ENCODE measurements around the gene DMAC2.
"Not testable (repeated sequence)": the region's sequence is repeated elsewhere in the genome, so short reads cannot be mapped to it uniquely, and the experiment has no call there.

Gene DMAC2

GRCh38 chr19:41408846-41409245, 30.9 kb downstream of the DMAC2 start:
- not testable (repeated sequence) for H3K4me3 ChIP-seq (ENCODE audit: low read depth, low read length); H3K36me3 ChIP-seq (ENCODE audit: control insufficient read depth, insufficient read depth, low read length); H3K27me3 ChIP-seq (ENCODE audit: control insufficient read depth, insufficient read depth, low read length); H3K4me1 ChIP-seq (ENCODE audit: control insufficient read depth, insufficient read depth, low read length); H3K9ac ChIP-seq (ENCODE audit: low read depth, low read length); H3K9me3 ChIP-seq (ENCODE audit: control insufficient read depth, insufficient read depth, low read length); H3K27ac ChIP-seq (ENCODE audit: low read depth, low read length)

GRCh38 chr19:41408256-41408655, 31.5 kb downstream of the DMAC2 start:
- 0 out of 2 replicates have a peak, but pooled peaks cover 5% of the 10 kb centered on the region for H3K4me1 ChIP-seq (ENCODE audit: control insufficient read depth, insufficient read depth, low read length)
- no peaks in the 10 kb centered on the region for H3K27me3 ChIP-seq (ENCODE audit: control insufficient read depth, insufficient read depth, low read length)
- no peak overlapping the region for H3K27ac ChIP-seq (ENCODE audit: low read depth, low read length)
- H3K4me3 ChIP-seq (ENCODE audit: low read depth, low read length): no peak overlapping the region
- H3K9ac ChIP-seq (ENCODE audit: low read depth, low read length): no peak overlapping the region
- no peaks in the 10 kb centered on the region for H3K9me3 ChIP-seq (ENCODE audit: control insufficient read depth, insufficient read depth, low read length)
- no peaks in the 10 kb centered on the region for H3K36me3 ChIP-seq (ENCODE audit: control insufficient read depth, insufficient read depth, low read length)

- Histone ChIP-seq H3K27ac (ENCODE audit: low read depth, low read length) (peak overlapping the region; percentile 78), H3K4me1 (ENCODE audit: control insufficient read depth, insufficient read depth, low read length) (0 out of 2 replicates have a peak, but pooled peaks cover 5% of the 10 kb centered on the region), H3K4me3 (ENCODE audit: low read depth, low read length) (no peak overlapping the region)
Measured at GRCh38 chr19:41407271-41407670, 32.4 kb downstream of the DMAC2 start.

GRCh38 chr19:41405776-41406175, 33.9 kb downstream of the DMAC2 start:
- Histone ChIP-seq H3K36me3 (ENCODE audit: control insufficient read depth, insufficient read depth, low read length) (no peaks in the 10 kb centered on the region), H3K27ac (ENCODE audit: low read depth, low read length) (no peak overlapping the region)

More at GRCh38 chr19:41407271-41407670, 32.4 kb downstream of the DMAC2 start:
- Histone ChIP-seq H3K36me3 (ENCODE audit: control insufficient read depth, insufficient read depth, low read length) (no peaks in the 10 kb centered on the region), H3K9ac (ENCODE audit: low read depth, low read length) (no peak overlapping the region), H3K9me3 (ENCODE audit: control insufficient read depth, insufficient read depth, low read length) (no peaks in the 10 kb centered on the region), H3K27me3 (ENCODE audit: control insufficient read depth, insufficient read depth, low read length) (no peaks in the 10 kb centered on the region)

GRCh38 chr19:41403181-41403970, 36.3 kb downstream of the DMAC2 start:
- Histone ChIP-seq H3K27me3 (ENCODE audit: control insufficient read depth, insufficient read depth, low read length) (no peaks in the 10 kb centered on the region), H3K4me3 (ENCODE audit: low read depth, low read length) (no peak overlapping the region), H3K9ac (ENCODE audit: low read depth, low read length) (no peak overlapping the region)

More at GRCh38 chr19:41405776-41406175, 33.9 kb downstream of the DMAC2 start:
- no peak overlapping the region for H3K4me3 ChIP-seq (ENCODE audit: low read depth, low read length)
- no peaks in the 10 kb centered on the region for H3K9me3 ChIP-seq (ENCODE audit: control insufficient read depth, insufficient read depth, low read length)
- H3K4me1 ChIP-seq (ENCODE audit: control insufficient read depth, insufficient read depth, low read length): 0 out of 2 replicates have a peak, but pooled peaks cover 5% of the 10 kb centered on the region
- H3K9ac ChIP-seq (ENCODE audit: low read depth, low read length): no peak overlapping the region
- H3K27me3 ChIP-seq (ENCODE audit: control insufficient read depth, insufficient read depth, low read length): no peaks in the 10 kb centered on the region

GRCh38 chr19:41402010-41402409, 37.7 kb downstream of the DMAC2 start:
- no peaks in the 10 kb centered on the region for H3K27me3 ChIP-seq (ENCODE audit: control insufficient read depth, insufficient read depth, low read length)
- H3K27ac ChIP-seq (ENCODE audit: low read depth, low read length): no peak overlapping the region
- no peaks in the 10 kb centered on the region for H3K9me3 ChIP-seq (ENCODE audit: control insufficient read depth, insufficient read depth, low read length)
- peaks cover 5% of the 10 kb centered on the region; the same call in 1 of the 2 replicates for H3K4me1 ChIP-seq (ENCODE audit: control insufficient read depth, insufficient read depth, low read length)
- H3K36me3 ChIP-seq (ENCODE audit: control insufficient read depth, insufficient read depth, low read length): no peaks in the 10 kb centered on the region
- H3K4me3 ChIP-seq (ENCODE audit: low read depth, low read length): no peak overlapping the region
- H3K9ac ChIP-seq (ENCODE audit: low read depth, low read length): no peak overlapping the region

More at GRCh38 chr19:41403181-41403970, 36.3 kb downstream of the DMAC2 start:
- Histone ChIP-seq H3K27ac (ENCODE audit: low read depth, low read length) (no peak overlapping the region), H3K4me1 (ENCODE audit: control insufficient read depth, insufficient read depth, low read length) (peaks cover 9% of the 10 kb centered on the region; the same call in 1 of the 2 replicates), H3K36me3 (ENCODE audit: control insufficient read depth, insufficient read depth, low read length) (no peaks in the 10 kb centered on the region), H3K9me3 (ENCODE audit: control insufficient read depth, insufficient read depth, low read length) (no peaks in the 10 kb centered on the region)

- Histone ChIP-seq H3K27me3 (ENCODE audit: control insufficient read depth, insufficient read depth, low read length) (no peaks in the 10 kb centered on the region), H3K9me3 (ENCODE audit: control insufficient read depth, insufficient read depth, low read length) (no peaks in the 10 kb centered on the region), H3K4me1 (ENCODE audit: control insufficient read depth, insufficient read depth, low read length) (peaks cover 5% of the 10 kb centered on the region; the same call in 1 of the 2 replicates), H3K4me3 (ENCODE audit: low read depth, low read length) (no peak overlapping the region), H3K27ac (ENCODE audit: low read depth, low read length) (no peak overlapping the region), H3K9ac (ENCODE audit: low read depth, low read length) (no peak overlapping the region), H3K36me3 (ENCODE audit: control insufficient read depth, insufficient read depth, low read length) (no peaks in the 10 kb centered on the region)
Measured at GRCh38 chr19:41401483-41401882, 38.2 kb downstream of the DMAC2 start.

GRCh38 chr19:41399525-41399924, 40.2 kb downstream of the DMAC2 start:
- no peak overlapping the region for H3K27ac ChIP-seq (ENCODE audit: low read depth, low read length)
- peaks cover 5% of the 10 kb centered on the region; the same call in 1 of the 2 replicates for H3K4me1 ChIP-seq (ENCODE audit: control insufficient read depth, insufficient read depth, low read length)
- no peak overlapping the region for H3K4me3 ChIP-seq (ENCODE audit: low read depth, low read length)
- H3K9ac ChIP-seq (ENCODE audit: low read depth, low read length): no peak overlapping the region
- no peaks in the 10 kb centered on the region for H3K9me3 ChIP-seq (ENCODE audit: control insufficient read depth, insufficient read depth, low read length)
- no peaks in the 10 kb centered on the region for H3K27me3 ChIP-seq (ENCODE audit: control insufficient read depth, insufficient read depth, low read length)
- H3K36me3 ChIP-seq (ENCODE audit: control insufficient read depth, insufficient read depth, low read length): no peaks in the 10 kb centered on the region

GRCh38 chr19:41399091-41399490, 40.6 kb downstream of the DMAC2 start:
- no peak overlapping the region for H3K9ac ChIP-seq (ENCODE audit: low read depth, low read length)
- peak overlapping the region; percentile 95; the same call in 1 of the 2 replicates for H3K4me3 ChIP-seq (ENCODE audit: low read depth, low read length)
- no peak overlapping the region for H3K27ac ChIP-seq (ENCODE audit: low read depth, low read length)
- no peaks in the 10 kb centered on the region for H3K27me3 ChIP-seq (ENCODE audit: control insufficient read depth, insufficient read depth, low read length)
- H3K4me1 ChIP-seq (ENCODE audit: control insufficient read depth, insufficient read depth, low read length): peaks cover 5% of the 10 kb centered on the region; the same call in 1 of the 2 replicates
- no peaks in the 10 kb centered on the region for H3K9me3 ChIP-seq (ENCODE audit: control insufficient read depth, insufficient read depth, low read length)
- H3K36me3 ChIP-seq (ENCODE audit: control insufficient read depth, insufficient read depth, low read length): no peaks in the 10 kb centered on the region

- Histone ChIP-seq H3K27ac (ENCODE audit: low read depth, low read length) (no peak overlapping the region), H3K9me3 (ENCODE audit: control insufficient read depth, insufficient read depth, low read length) (no peaks in the 10 kb centered on the region), H3K36me3 (ENCODE audit: control insufficient read depth, insufficient read depth, low read length) (no peaks in the 10 kb centered on the region), H3K4me1 (ENCODE audit: control insufficient read depth, insufficient read depth, low read length) (peaks cover 5% of the 10 kb centered on the region; the same call in 1 of the 2 replicates), H3K27me3 (ENCODE audit: control insufficient read depth, insufficient read depth, low read length) (no peaks in the 10 kb centered on the region), H3K4me3 (ENCODE audit: low read depth, low read length) (peak overlapping the region; percentile 95), H3K9ac (ENCODE audit: low read depth, low read length) (peak overlapping the region; percentile 95; the same call in 1 of the 2 replicates)
Measured at GRCh38 chr19:41398598-41398997, 41.1 kb downstream of the DMAC2 start.

GRCh38 chr19:41398050-41398418, 41.7 kb downstream of the DMAC2 start:
- Histone ChIP-seq H3K36me3 (ENCODE audit: control insufficient read depth, insufficient read depth, low read length) (no peaks in the 10 kb centered on the region), H3K27ac (ENCODE audit: low read depth, low read length) (peak overlapping the region; percentile 97), H3K27me3 (ENCODE audit: control insufficient read depth, insufficient read depth, low read length) (no peaks in the 10 kb centered on the region), H3K9ac (ENCODE audit: low read depth, low read length) (peak overlapping the region; percentile 95), H3K4me1 (ENCODE audit: control insufficient read depth, insufficient read depth, low read length) (peaks cover 5% of the 10 kb centered on the region; the same call in 1 of the 2 replicates), H3K9me3 (ENCODE audit: control insufficient read depth, insufficient read depth, low read length) (no peaks in the 10 kb centered on the region), H3K4me3 (ENCODE audit: low read depth, low read length) (peak overlapping the region; percentile 95)
